IPS-18a (cell line): ENCODE results near the gene UNC5B.

ENCODE experiments used
- H3K27ac ChIP-seq: one replicate; pipeline ENCODE4 v1.5.1; 2013; ENCODE audit warnings: low read length
- H3K27me3 ChIP-seq: one replicate; pipeline ENCODE4 v1.6.1; 2013; ENCODE audit warnings: mild to moderate bottlenecking, low read length; ENCODE audit not compliant: control insufficient read depth, insufficient read depth
- H3K36me3 ChIP-seq: one replicate; pipeline ENCODE4 v1.6.1; 2013; ENCODE audit warnings: low read depth, low read length; ENCODE audit not compliant: control insufficient read depth
- H3K4me1 ChIP-seq: one replicate; pipeline ENCODE4 v1.6.1; 2013; ENCODE audit warnings: low read depth, low read length; ENCODE audit not compliant: control insufficient read depth
- H3K4me3 ChIP-seq: one replicate; pipeline ENCODE4 v1.5.1; 2013; ENCODE audit warnings: low read length
- H3K9ac ChIP-seq: one replicate; pipeline ENCODE4 v1.6.1; 2013; ENCODE audit warnings: mild to moderate bottlenecking, low read length, moderate library complexity
- H3K9me3 ChIP-seq: one replicate; pipeline ENCODE4 v1.6.1; 2013; ENCODE audit warnings: low read depth, low read length; ENCODE audit not compliant: control insufficient read depth

The UNC5B gene

GRCh38 chr10:71304914-71305313 is 92.5 kb downstream of the UNC5B start:
- no peaks in the 10 kb centered on the region for H3K36me3 ChIP-seq
- no peaks in the 10 kb centered on the region for H3K9me3 ChIP-seq
- no peak overlapping the region for H3K9ac ChIP-seq
- no peak overlapping the region for H3K27ac ChIP-seq
- H3K4me3 ChIP-seq: no peak overlapping the region
- no peaks in the 10 kb centered on the region for H3K4me1 ChIP-seq
- no peaks in the 10 kb centered on the region for H3K27me3 ChIP-seq

GRCh38 chr10:71306979-71307378 is 94.6 kb downstream of the UNC5B start:
- H3K36me3 ChIP-seq: no peaks in the 10 kb centered on the region
- H3K27ac ChIP-seq: no peak overlapping the region
- H3K4me1 ChIP-seq: no peaks in the 10 kb centered on the region
- no peaks in the 10 kb centered on the region for H3K27me3 ChIP-seq
- no peaks in the 10 kb centered on the region for H3K9me3 ChIP-seq
- H3K9ac ChIP-seq: no peak overlapping the region
- no peak overlapping the region for H3K4me3 ChIP-seq

GRCh38 chr10:71307469-71308085 is 95.2 kb downstream of the UNC5B start:
- no peak overlapping the region for H3K4me3 ChIP-seq
- H3K9ac ChIP-seq: no peak overlapping the region
- no peaks in the 10 kb centered on the region for H3K4me1 ChIP-seq
- no peak overlapping the region for H3K27ac ChIP-seq
- no peaks in the 10 kb centered on the region for H3K27me3 ChIP-seq
- no peaks in the 10 kb centered on the region for H3K9me3 ChIP-seq
- H3K36me3 ChIP-seq: no peaks in the 10 kb centered on the region

GRCh38 chr10:71308244-71308643 is 95.9 kb downstream of the UNC5B start:
- peaks cover 2% of the 10 kb centered on the region for H3K27me3 ChIP-seq

GRCh38 chr10:71308985-71309384 is 96.6 kb downstream of the UNC5B start:
- no peak overlapping the region for H3K9ac ChIP-seq
- no peaks in the 10 kb centered on the region for H3K9me3 ChIP-seq
- no peaks in the 10 kb centered on the region for H3K4me1 ChIP-seq
- no peaks in the 10 kb centered on the region for H3K36me3 ChIP-seq
- no peak overlapping the region for H3K27ac ChIP-seq
- peaks cover 10% of the 10 kb centered on the region for H3K27me3 ChIP-seq
- H3K4me3 ChIP-seq: no peak overlapping the region

More at GRCh38 chr10:71308244-71308643, 95.9 kb downstream of the UNC5B start:
- H3K4me1 ChIP-seq: no peaks in the 10 kb centered on the region
- H3K27ac ChIP-seq: no peak overlapping the region
- no peaks in the 10 kb centered on the region for H3K36me3 ChIP-seq
- no peak overlapping the region for H3K9ac ChIP-seq
- no peaks in the 10 kb centered on the region for H3K9me3 ChIP-seq
- no peak overlapping the region for H3K4me3 ChIP-seq

- Histone ChIP-seq H3K4me3 (no peak overlapping the region), H3K9me3 (no peaks in the 10 kb centered on the region), H3K36me3 (no peaks in the 10 kb centered on the region), H3K27me3 (peaks cover 13% of the 10 kb centered on the region), H3K4me1 (peaks cover 5% of the 10 kb centered on the region), H3K27ac (no peak overlapping the region), H3K9ac (no peak overlapping the region)
Observed at GRCh38 chr10:71309919-71310318, 97.5 kb downstream of the UNC5B start.

GRCh38 chr10:71312220-71312619 is 99.8 kb downstream of the UNC5B start:
- Histone ChIP-seq H3K36me3 (no peaks in the 10 kb centered on the region), H3K27ac (no peak overlapping the region), H3K9ac (no peak overlapping the region), H3K4me1 (peaks cover 6% of the 10 kb centered on the region), H3K4me3 (no peak overlapping the region), H3K27me3 (peaks cover 13% of the 10 kb centered on the region), H3K9me3 (no peaks in the 10 kb centered on the region)

- no peak overlapping the region for H3K4me3 ChIP-seq
- H3K9ac ChIP-seq: no peak overlapping the region
- H3K36me3 ChIP-seq: no peaks in the 10 kb centered on the region
- no peaks in the 10 kb centered on the region for H3K9me3 ChIP-seq
- peaks cover 6% of the 10 kb centered on the region for H3K4me1 ChIP-seq
- peaks cover 13% of the 10 kb centered on the region for H3K27me3 ChIP-seq
- H3K27ac ChIP-seq: no peak overlapping the region
Observed at GRCh38 chr10:71312811-71313789, 100.7 kb downstream of the UNC5B start.

GRCh38 chr10:71314028-71314693 is 101.8 kb downstream of the UNC5B start:
- Histone ChIP-seq H3K9ac (no peak overlapping the region), H3K36me3 (no peaks in the 10 kb centered on the region), H3K27ac (no peak overlapping the region), H3K27me3 (peaks cover 13% of the 10 kb centered on the region), H3K4me3 (peak overlapping the region; percentile 48), H3K9me3 (no peaks in the 10 kb centered on the region), H3K4me1 (peaks cover 6% of the 10 kb centered on the region)

GRCh38 chr10:71314694-71315225 is 102.4 kb downstream of the UNC5B start:
- H3K27ac ChIP-seq: no peak overlapping the region

GRCh38 chr10:71316056-71316785 is 103.9 kb downstream of the UNC5B start:
- H3K9ac ChIP-seq: no peak overlapping the region
- H3K27ac ChIP-seq: no peak overlapping the region

More at GRCh38 chr10:71314694-71315225, 102.4 kb downstream of the UNC5B start:
- Histone ChIP-seq H3K27me3 (peaks cover 13% of the 10 kb centered on the region), H3K9ac (no peak overlapping the region), H3K36me3 (no peaks in the 10 kb centered on the region), H3K4me1 (peaks cover 6% of the 10 kb centered on the region), H3K4me3 (peak overlapping the region; percentile 48), H3K9me3 (no peaks in the 10 kb centered on the region)

More at GRCh38 chr10:71316056-71316785, 103.9 kb downstream of the UNC5B start:
- Histone ChIP-seq H3K9me3 (no peaks in the 10 kb centered on the region), H3K4me3 (no peak overlapping the region), H3K4me1 (peaks cover 6% of the 10 kb centered on the region), H3K36me3 (no peaks in the 10 kb centered on the region), H3K27me3 (peaks cover 13% of the 10 kb centered on the region)
